GM10847 (cell line): Measurements from ENCODE around the gene AGAP9.
"Not testable (repeated sequence)": the region's sequence is repeated elsewhere in the genome, so short reads cannot be mapped to it uniquely, and the experiment has no call there.

Source experiments
- POLR2A ChIP-seq: IDR thresholded peaks from 2 replicates; pipeline ENCODE4 v1.6.1; 2011; ENCODE audit not compliant: insufficient read length; ENCODE audit errors: extremely low read depth

The AGAP9 gene

GRCh38 chr10:47523475-47523874, at the start of gene AGAP9:
TSS of gene AGAP9 (minus strand) at chr10:47523638. CDS start at chr10:47523526, 112 bp downstream.
- not testable (repeated sequence) for TF ChIP-seq POLR2A

DNA sequence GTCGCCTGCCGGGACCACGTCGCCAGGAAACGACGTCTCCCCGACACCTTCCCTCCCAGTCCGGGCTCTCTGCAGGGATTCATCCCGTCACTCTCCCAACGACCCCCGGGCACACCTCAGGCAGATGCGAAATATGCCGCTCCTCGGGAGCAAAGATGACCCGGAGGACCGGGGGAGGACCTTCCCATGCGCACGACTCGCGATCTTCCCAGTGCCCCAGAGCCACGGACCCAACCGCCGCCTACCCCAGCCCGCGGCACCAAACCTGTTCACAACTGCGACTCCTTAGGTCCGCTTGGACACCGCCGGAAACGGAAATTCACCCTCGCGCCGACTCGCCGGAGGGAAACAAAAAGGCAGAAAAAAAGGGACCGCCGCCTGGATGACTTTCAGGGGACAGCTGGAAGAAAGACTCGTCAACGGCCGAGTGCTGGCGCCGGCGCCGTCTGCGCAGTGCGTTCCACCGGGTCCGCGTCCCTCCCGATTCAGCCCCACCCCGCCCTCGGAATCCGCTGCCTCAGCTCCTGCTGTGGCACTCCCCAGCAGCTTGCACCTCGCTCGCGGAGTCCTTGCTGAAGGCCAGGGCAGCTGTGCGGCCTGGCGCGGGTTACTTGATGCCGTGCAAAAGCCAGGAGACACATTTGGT, 29.9 kb upstream of the AGAP9 start:
- peak; percentile 64 for TF ChIP-seq POLR2A

GRCh38 chr10:47491600-47491999, 31.8 kb downstream of the AGAP9 start, which contains the start of gene FAM25G:
TSS of gene FAM25G (minus strand) at chr10:47491700. CDS start at chr10:47491674, 26 bp downstream.
- TF ChIP-seq POLR2A = not testable (repeated sequence)

DNA sequence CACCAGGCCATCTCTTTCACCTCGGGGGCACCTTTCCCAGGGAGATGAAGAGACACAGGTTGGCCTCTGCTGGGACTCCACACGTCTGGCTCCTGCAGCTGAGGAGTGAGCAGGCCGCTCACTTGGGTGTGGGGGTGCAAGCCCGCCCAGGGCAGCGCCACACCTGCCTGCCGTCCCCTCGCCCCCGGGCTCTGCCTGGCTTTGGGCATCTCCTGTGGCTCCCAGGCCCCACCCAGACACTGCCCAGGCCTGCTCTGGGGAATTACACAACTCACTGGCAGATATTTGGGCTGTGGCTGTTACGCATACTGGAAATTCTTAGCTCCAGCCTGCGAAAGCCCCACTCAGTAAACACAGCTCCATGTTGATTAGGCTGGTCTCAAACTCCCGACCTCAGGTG, 39.5 kb downstream of the AGAP9 start, which contains the start of gene ANXA8:
TSS of gene ANXA8 (minus strand) at position 193 of the 400 bp plus-strand sequence. CDS start at position 11, 182 bp downstream.
- not testable (repeated sequence) for TF ChIP-seq POLR2A

GRCh38 chr10:47458466-47459154, 64.8 kb downstream of the AGAP9 start:
- no peak for TF ChIP-seq POLR2A

GRCh38 chr10:47457826-47458225, 65.6 kb downstream of the AGAP9 start:
- TF ChIP-seq POLR2A = no peak

DNA sequence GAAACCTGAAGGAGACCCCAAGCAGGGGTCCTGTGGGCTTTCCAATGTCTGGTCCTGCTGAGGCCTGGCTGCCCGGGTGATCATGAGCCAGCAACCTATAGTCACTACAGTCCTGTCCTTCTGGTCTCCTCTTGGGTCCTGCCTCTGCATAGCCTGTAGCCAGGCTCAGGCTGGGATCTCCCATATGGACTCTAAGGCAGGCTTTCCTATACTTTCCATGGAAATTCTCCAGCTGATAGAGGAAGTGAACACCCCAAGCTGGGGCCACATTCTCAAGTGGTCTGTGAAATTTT, 66.0 kb downstream of the AGAP9 start:
- no peak for TF ChIP-seq POLR2A

DNA sequence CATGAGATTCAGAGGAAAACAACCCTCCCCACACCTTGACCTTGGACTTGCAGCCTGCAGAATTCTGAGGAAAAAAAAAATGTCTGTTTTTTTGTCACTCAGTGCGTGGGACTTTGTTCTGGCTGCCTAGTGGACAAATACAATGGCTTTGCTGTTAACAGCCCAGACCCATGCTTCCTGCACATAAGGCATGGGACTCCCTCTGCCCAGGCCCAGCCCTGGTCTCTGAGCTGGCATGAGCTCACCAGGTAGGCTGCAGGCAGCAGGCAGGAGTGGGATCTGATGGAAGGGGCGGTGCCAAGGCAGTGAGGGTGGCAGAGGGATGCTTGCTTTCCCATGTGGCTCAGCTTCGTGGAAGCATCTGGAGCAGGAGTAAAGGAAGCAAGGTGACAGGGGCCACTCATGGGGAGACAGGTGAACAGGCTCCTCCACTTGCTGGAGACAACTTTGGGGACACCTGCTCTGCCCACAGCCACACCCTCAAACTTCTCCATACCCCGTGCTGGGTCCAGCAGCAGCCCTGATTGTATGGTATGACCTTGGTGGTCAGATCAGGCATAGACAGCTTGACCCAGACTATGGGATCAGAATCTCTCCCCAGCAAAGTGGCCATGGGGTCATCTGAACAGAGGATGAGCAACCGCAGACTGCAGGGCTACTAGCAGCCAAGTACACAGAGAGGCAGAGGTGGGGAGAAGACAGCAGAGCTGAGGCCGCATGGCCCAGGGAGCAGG, 66.5 kb downstream of the AGAP9 start:
- TF ChIP-seq POLR2A = no peak

DNA sequence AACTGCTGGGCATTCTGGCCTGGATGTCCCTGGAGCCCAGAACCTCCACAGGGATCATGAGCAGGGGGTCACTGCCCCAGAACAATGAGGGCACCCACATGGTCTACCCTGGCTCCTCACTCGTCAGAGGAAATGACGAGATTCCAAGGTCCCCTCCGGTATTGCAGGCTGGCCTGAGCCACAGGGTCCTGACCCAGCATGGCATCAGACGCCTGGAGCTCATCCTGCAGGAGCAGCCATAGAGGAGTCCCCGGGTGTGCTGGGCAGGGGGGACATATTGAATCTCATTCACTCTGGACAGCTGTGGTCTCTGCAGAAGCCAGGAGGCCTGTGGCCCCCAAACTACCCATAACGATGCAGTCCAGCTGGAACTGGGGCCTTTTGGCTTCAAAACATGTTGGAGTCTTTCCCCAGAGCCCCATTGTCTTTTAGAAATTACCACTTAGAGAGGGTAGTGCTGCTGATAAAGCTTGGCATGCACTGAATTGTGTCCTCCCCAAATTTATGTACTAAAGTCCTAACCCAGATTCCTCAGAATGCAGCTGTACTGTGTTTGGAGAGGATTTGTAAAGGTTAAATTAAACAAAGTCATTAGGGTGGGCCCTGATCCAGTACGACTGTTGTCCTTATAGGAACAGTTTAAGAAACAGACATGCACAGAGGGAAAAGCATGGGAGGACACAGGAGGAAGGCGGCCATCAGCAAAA, 67.2 kb downstream of the AGAP9 start:
- TF ChIP-seq POLR2A = no peak

DNA sequence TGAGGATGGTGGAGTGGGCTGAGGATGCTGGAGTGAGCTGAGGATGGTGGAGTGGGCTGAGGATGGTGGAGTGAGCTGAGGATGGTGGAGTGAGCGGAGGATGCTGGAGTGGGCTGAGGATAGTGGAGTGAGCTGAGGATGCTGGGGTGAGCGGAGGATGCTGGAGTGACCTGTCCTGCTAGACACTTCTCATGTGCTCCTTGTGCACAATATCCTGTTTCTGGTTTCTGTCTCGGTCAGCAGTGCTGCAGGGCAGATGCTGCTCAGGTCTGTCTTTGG, 68.7 kb downstream of the AGAP9 start:
- TF ChIP-seq POLR2A = no peak

DNA sequence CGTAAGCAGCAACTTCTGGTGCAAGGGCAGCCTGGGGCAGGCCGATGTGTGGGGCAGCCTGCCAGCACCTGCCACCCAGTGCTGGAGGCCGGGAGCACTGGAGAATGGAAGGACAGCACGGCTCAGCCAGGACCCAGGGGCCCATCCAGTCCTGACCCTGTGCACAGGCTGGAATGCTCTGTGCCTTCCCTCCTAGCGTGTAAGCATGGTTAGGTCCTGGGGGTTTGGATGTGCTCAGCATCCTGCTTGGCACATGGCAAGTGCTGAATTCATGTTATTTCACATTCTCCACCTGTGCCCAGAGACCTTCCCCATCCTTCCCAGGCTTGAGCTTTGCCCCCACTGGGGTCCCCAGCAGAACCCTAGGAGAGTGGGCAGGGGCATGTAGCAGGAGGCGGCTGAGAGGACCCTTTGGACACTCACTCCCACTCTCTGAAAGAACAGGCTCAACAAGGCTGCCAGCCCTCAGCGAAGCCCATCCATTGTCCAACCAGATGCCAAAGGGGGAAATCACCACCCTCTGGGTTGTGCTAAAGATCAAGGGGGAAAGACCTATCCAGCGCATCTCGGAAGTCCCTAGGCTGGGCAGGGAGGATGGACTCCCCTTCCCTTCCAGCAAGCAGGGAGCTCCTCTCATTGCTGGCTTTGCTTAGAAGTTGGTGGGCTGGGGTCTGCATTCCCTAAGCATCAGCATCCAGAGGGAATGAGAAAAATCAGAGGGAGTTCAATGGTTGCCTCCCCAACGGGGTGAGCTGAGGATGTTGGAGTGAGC, 69.2 kb downstream of the AGAP9 start:
- no peak for TF ChIP-seq POLR2A

DNA sequence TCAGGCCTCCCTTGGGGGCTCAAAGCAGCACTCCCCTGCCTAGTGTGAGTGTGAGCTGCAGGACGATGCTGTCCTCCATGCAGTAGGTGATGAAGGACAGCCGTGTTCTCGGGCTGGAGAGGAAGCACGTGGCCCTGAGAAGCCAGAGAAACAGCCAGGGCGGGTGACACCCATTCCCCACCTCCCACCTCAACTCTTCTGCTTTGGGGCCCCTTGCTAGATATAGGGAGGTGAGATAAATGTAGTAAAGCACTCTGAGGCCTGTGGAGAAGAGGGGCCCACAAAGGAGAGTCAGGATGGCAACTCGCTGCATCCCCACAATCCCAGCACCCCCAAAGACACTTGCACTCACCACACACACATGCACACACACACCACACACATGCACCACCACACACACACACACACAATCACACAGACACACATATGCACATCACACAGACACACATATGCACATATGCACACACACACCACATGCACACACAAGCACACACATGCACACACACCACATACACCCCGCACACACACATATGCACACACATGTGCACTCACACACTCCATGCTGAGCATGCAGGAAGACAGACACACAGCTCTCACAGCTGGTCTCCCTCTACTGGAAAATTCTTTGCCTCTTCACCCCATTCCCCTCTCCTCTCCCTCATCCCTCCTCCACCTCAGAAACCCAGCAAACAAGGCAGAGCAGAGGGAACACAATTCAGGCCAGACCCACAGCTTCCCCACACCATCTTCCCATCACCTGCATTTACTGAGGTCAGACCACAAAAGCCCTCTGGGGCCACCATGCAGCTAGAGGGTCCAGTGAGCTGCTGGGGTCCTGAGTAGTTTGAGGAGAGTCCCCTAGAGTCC, 70.1 kb downstream of the AGAP9 start:
- TF ChIP-seq POLR2A = no peak

- TF ChIP-seq POLR2A = no peak
These were observed 70.8 kb downstream of the AGAP9 start for GRCh38 chr10:47452495-47453140.

DNA sequence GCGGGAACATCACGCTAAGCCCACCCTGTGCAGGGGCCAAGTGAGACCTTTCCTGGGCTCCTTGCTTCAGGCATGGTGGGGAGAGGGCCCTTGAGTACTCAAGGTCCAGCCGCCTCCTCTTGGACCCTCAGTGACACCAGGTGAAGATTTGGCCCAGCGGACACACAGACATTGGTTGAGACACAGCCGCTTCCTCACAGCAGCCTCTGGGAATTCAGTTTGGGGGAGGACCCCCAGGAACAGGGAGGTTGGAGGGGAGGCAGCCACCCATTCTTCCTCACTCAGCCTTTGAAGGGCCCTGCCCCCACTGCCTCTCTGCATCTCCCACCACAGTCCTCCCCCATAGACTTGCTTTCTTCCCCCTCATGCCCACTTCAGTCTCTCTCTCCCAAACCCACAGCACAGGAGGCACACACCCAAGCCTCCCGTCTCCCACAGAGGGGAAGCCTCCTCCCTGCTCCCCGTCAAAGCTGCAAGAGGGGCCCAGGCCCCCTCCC, 71.4 kb downstream of the AGAP9 start:
- TF ChIP-seq POLR2A = no peak
